ENCODE measurements around the gene OSBPL10.

GRCh38 chr3:31813686-31814085, 167.4 kb downstream of the OSBPL10 start:
- TF ChIP-seq, protein P1, sequence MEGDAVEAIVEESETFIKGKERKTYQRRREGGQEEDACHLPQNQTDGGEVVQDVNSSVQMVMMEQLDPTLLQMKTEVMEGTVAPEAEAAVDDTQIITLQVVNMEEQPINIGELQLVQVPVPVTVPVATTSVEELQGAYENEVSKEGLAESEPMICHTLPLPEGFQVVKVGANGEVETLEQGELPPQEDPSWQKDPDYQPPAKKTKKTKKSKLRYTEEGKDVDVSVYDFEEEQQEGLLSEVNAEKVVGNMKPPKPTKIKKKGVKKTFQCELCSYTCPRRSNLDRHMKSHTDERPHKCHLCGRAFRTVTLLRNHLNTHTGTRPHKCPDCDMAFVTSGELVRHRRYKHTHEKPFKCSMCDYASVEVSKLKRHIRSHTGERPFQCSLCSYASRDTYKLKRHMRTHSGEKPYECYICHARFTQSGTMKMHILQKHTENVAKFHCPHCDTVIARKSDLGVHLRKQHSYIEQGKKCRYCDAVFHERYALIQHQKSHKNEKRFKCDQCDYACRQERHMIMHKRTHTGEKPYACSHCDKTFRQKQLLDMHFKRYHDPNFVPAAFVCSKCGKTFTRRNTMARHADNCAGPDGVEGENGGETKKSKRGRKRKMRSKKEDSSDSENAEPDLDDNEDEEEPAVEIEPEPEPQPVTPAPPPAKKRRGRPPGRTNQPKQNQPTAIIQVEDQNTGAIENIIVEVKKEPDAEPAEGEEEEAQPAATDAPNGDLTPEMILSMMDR (IDR thresholded peaks at IDR 0.05; ENCODE audit: low read length), result no peak
- no peak for TF ChIP-seq EZH2 (IDR thresholded peaks at IDR 0.05; ENCODE audit: borderline replicate concordance, low read length)

All from OCI-LY1 (cell line).